Neural progenitor cell (in vitro differentiated cells): ENCODE data around the gene NCAM1. TPM values are rescaled to one million over a fixed set of nuclear protein-coding genes. Genes with fewer than 3 reads are reported as not detected.

Experiments used
- DNase-seq: peaks from one replicate; pipeline ENCODE4 v3.0.0-alpha.2; 2016; ENCODE audit warnings: low spot score
- H2AFZ ChIP-seq: fragments of 200-600 bp; sonication (generic); replicated peaks from 2 replicates; pipeline ENCODE4 v1.6.1; 2016; ENCODE audit warnings: antibody characterized with exemption
- H3F3A ChIP-seq: fragments of 200-600 bp; sonication (generic); 2 replicates; pipeline ENCODE4 v1.6.1; 2016; ENCODE audit warnings: antibody characterized with exemption, low read depth
- H3K27ac ChIP-seq: fragments of 200-600 bp; sonication (generic); 2 replicates; pipeline ENCODE4 v1.5.1; 2016; ENCODE audit warnings: mild to moderate bottlenecking
- H3K27me3 ChIP-seq: fragments of 200-600 bp; sonication (generic); 2 replicates; pipeline ENCODE4 v1.6.1; 2016; ENCODE audit warnings: mild to moderate bottlenecking, moderate library complexity
- H3K36me3 ChIP-seq: fragments of 200-600 bp; sonication (generic); 2 replicates; pipeline ENCODE4 v1.5.1; 2016
- H3K4me1 ChIP-seq: fragments of 200-600 bp; sonication (generic); 2 replicates; pipeline ENCODE4 v1.6.1; 2016; ENCODE audit warnings: mixed run types
- H3K4me2 ChIP-seq: fragments of 200-600 bp; sonication (generic); 2 replicates; pipeline ENCODE4 v1.6.1; 2016
- H3K4me3 ChIP-seq: fragments of 200-600 bp; sonication (generic); 2 replicates; pipeline ENCODE4 v1.5.1; 2016
- H3K79me2 ChIP-seq: fragments of 200-600 bp; sonication (generic); 2 replicates; pipeline ENCODE4 v1.6.1; 2016; ENCODE audit warnings: low read depth
- H3K9ac ChIP-seq: fragments of 200-600 bp; sonication (generic); 2 replicates; pipeline ENCODE4 v1.6.1; 2016
- H3K9me3 ChIP-seq: fragments of 200-600 bp; sonication (generic); 2 replicates; pipeline ENCODE4 v1.5.1; 2016; ENCODE audit warnings: low read depth
- H4K20me1 ChIP-seq: fragments of 200-600 bp; sonication (generic); 2 replicates; pipeline ENCODE4 v1.6.1; 2016; ENCODE audit warnings: low read depth
- H3K27ac Mint-ChIP-seq: 3 replicates; pipeline ENCODE4 v1.8.0; 2021; ENCODE audit warnings: mixed read lengths
- H3K27me3 Mint-ChIP-seq: 2 replicates; pipeline ENCODE4 v1.8.0; 2022; ENCODE audit warnings: low read depth, mild to moderate bottlenecking, inconsistent platforms, moderate library complexity, mixed read lengths; ENCODE audit not compliant: insufficient read depth
- H3K36me3 Mint-ChIP-seq: 3 replicates; pipeline ENCODE4 v1.8.0; 2021; ENCODE audit warnings: mixed read lengths
- H3K4me1 Mint-ChIP-seq: 3 replicates; pipeline ENCODE4 v1.8.0; 2021; ENCODE audit warnings: mixed read lengths
- H3K4me3 Mint-ChIP-seq: 3 replicates; pipeline ENCODE4 v1.8.0; 2021; ENCODE audit warnings: mild to moderate bottlenecking, moderate library complexity, mixed read lengths
- H3K9me3 Mint-ChIP-seq: 3 replicates; pipeline ENCODE4 v1.8.0; 2020; ENCODE audit warnings: mixed read lengths
- CTCF ChIP-seq: fragments of 200-600 bp; sonication (generic); IDR thresholded peaks from 2 replicates; pipeline ENCODE4 v1.5.1; 2017; ENCODE audit warnings: antibody characterized with exemption, mild to moderate bottlenecking
- EZH2 ChIP-seq: fragments of 200-600 bp; sonication (generic); IDR thresholded peaks from 2 replicates; pipeline ENCODE4 v1.6.1; 2017; ENCODE audit warnings: antibody characterized with exemption, mild to moderate bottlenecking, moderate library complexity
- EZH2phosphoT487 ChIP-seq: fragments of 200-600 bp; sonication (generic); IDR thresholded peaks from 2 replicates; pipeline ENCODE4 v1.6.1; 2017; ENCODE audit warnings: antibody characterized with exemption
- total RNA-seq: library from RNA; depleted of rRNA; stranded (reverse); fragments of >200 nt; gene quantifications from 2 replicates; pipeline ENCODE4 v1.2.3, GENCODE V29; 2015; ENCODE audit warnings: low replicate concordance

The NCAM1 gene
- total RNA-seq, 1 donor from 2014 or later, result 17.5 TPM

GRCh38 chr11:113193946-113194345, 232.7 kb downstream of the NCAM1 start:
- Histone ChIP-seq H3K27me3 (no peaks in the 10 kb centered on the region), H2AFZ (no peak overlapping the region), H3K36me3 (no peaks in the 10 kb centered on the region), H3K9me3 (no peaks in the 10 kb centered on the region), H4K20me1 (no peaks in the 10 kb centered on the region), H3K79me2 (no peaks in the 10 kb centered on the region), H3K4me3 (no peak overlapping the region), H3K27ac (no peak overlapping the region), H3K4me1 (peaks cover 30% of the 10 kb centered on the region), H3K4me2 (no peak overlapping the region), H3F3A (peaks cover 19% of the 10 kb centered on the region), H3K9ac (no peak overlapping the region)
- no peak overlapping the region for H3K27ac Mint-ChIP-seq
- H3K4me3 Mint-ChIP-seq, result no peak overlapping the region
- TF ChIP-seq EZH2 (no peak), CTCF (no peak), EZH2phosphoT487 (no peak)
- peaks cover 24% of the 10 kb centered on the region for H3K4me1 Mint-ChIP-seq
- peaks cover 9% of the 10 kb centered on the region for H3K27me3 Mint-ChIP-seq
- H3K9me3 Mint-ChIP-seq, result no peaks in the 10 kb centered on the region
- no peak for DNase-seq
- H3K36me3 Mint-ChIP-seq, result no peaks in the 10 kb centered on the region

DNA sequence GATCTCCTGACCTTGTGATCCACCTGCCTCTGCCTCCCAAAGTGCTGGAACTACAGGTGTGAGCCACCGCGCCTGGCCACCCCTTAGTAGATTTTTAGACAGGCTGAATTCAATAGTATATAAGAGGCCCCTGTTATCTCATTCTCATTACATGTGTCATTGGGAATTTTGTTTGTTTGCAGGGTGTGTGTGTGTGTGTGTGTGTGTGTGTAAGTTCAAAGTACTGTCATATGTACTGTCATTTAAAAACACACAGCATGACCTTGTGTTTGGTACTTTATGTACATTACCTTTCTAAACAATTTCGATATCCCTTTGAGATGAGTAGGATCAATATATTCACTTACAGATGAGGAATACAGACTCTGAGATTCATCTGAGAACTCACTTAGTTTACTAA, 234.5 kb downstream of the NCAM1 start:
- no peaks in the 10 kb centered on the region for H4K20me1 ChIP-seq
- no peak overlapping the region for H3K27ac ChIP-seq
- H3K27ac Mint-ChIP-seq, result no peak overlapping the region
- no peak overlapping the region for H3K4me3 ChIP-seq
- H2AFZ ChIP-seq, result no peak overlapping the region
- H3K9ac ChIP-seq, result no peak overlapping the region
- peaks cover 32% of the 10 kb centered on the region for H3K4me1 ChIP-seq
- no peak overlapping the region for H3K4me2 ChIP-seq
- H3K79me2 ChIP-seq, result no peaks in the 10 kb centered on the region
- peaks cover 19% of the 10 kb centered on the region for H3F3A ChIP-seq
- peaks cover 6% of the 10 kb centered on the region for H3K27me3 Mint-ChIP-seq
- no peaks in the 10 kb centered on the region for H3K9me3 Mint-ChIP-seq
- no peaks in the 10 kb centered on the region for H3K9me3 ChIP-seq
- no peaks in the 10 kb centered on the region for H3K36me3 ChIP-seq
- no peak overlapping the region for H3K4me3 Mint-ChIP-seq
- H3K27me3 ChIP-seq, result no peaks in the 10 kb centered on the region
- H3K4me1 Mint-ChIP-seq, result peaks cover 18% of the 10 kb centered on the region
- H3K36me3 Mint-ChIP-seq, result no peaks in the 10 kb centered on the region
- DNase-seq, result no peak
- TF ChIP-seq CTCF, result no peak
- no peak for TF ChIP-seq EZH2
- no peak for TF ChIP-seq EZH2phosphoT487

DNA sequence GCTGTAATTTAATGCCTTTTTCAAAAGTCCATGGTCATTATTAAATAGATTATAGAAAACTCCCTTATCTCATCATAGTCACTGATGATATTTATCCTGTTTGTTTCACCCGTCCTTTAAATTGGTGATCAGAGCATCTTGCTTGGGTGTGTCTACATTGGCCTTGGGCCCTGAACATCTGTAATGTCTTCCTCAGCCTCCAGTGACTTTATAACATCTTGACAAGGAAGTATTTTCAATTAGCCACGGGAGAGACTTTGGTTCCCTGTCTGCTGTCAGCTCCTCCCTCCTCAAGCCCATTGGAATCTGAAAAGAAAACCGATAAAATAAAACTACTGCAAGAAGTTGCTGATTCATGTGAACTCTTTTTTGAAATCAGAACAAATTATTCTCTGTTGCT, 236.2 kb downstream of the NCAM1 start:
- no peaks in the 10 kb centered on the region for H3K9me3 Mint-ChIP-seq
- Histone ChIP-seq H4K20me1 (no peaks in the 10 kb centered on the region), H2AFZ (no peak overlapping the region), H3K27ac (no peak overlapping the region), H3K79me2 (no peaks in the 10 kb centered on the region), H3F3A (peaks cover 8% of the 10 kb centered on the region), H3K4me1 (peaks cover 26% of the 10 kb centered on the region), H3K36me3 (no peaks in the 10 kb centered on the region), H3K9me3 (no peaks in the 10 kb centered on the region), H3K4me2 (no peak overlapping the region), H3K9ac (no peak overlapping the region), H3K4me3 (no peak overlapping the region), H3K27me3 (no peaks in the 10 kb centered on the region)
- DNase-seq, result no peak
- H3K36me3 Mint-ChIP-seq, result no peaks in the 10 kb centered on the region
- H3K4me1 Mint-ChIP-seq, result peaks cover 20% of the 10 kb centered on the region
- TF ChIP-seq EZH2, result no peak
- TF ChIP-seq CTCF, result no peak
- no peak for TF ChIP-seq EZH2phosphoT487
- H3K27me3 Mint-ChIP-seq, result peaks cover 4% of the 10 kb centered on the region
- no peak overlapping the region for H3K4me3 Mint-ChIP-seq
- no peak overlapping the region for H3K27ac Mint-ChIP-seq
